PC-3 (cell line): ENCODE results near the gene NOL4L.

ENCODE experiments used
- CTCF ChIP-seq: fragments of 300-600 bp; sonication (generic); conservative IDR thresholded peaks from 2 replicates; pipeline ENCODE4 v1.5.1; 2017; ENCODE audit warnings: antibody characterized with exemption, low read depth, mild to moderate bottlenecking, low read length
- EZH2 ChIP-seq: fragments of 300-600 bp; sonication (generic); IDR thresholded peaks from one replicate; pipeline ENCODE4 v1.6.1; 2017; ENCODE audit warnings: antibody characterized with exemption, mild to moderate bottlenecking, low read length; ENCODE audit not compliant: unreplicated experiment
- EZH2phosphoT487 ChIP-seq: fragments of 300-600 bp; sonication (generic); IDR thresholded peaks from 2 replicates; pipeline ENCODE4 v1.6.1; 2018; ENCODE audit warnings: mild to moderate bottlenecking, antibody characterized with exemption, low read length, borderline replicate concordance

DNA sequence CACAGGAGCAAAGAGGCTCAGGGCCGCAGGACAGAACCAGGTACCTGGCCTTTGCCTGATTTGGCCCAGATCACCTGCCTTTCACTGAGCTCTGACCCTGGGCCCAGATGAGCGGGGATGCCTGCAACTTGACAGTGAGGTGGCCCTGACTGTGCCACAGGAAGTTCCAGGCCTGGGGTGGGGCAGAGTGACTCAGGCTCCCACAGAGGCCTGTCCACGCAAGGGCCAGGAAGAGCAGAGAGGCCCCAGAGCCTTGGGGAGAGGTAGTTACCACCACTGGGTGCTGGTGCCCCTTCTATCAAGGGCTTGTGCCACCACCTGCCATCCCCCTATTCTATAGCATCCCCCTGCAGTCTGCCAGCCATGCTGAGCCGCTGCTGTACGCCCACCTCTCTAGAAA is 4.1 kb upstream of the NOL4L start:
- TF ChIP-seq CTCF (no peak), EZH2 (no peak), EZH2phosphoT487 (no peak)
